TTC549 (cell line): ENCODE results near the gene RBM24.
"Not testable (repeated sequence)": the region's sequence is repeated elsewhere in the genome, so short reads cannot be mapped to it uniquely, and the experiment has no call there.

ENCODE experiments used
- FAIRE-seq: peaks from 2 replicates; lab custom pipeline; 2012; peaks lifted over from hg19 to GRCh38; lab: Jason Lieb, UNC

The RBM24 gene

DNA sequence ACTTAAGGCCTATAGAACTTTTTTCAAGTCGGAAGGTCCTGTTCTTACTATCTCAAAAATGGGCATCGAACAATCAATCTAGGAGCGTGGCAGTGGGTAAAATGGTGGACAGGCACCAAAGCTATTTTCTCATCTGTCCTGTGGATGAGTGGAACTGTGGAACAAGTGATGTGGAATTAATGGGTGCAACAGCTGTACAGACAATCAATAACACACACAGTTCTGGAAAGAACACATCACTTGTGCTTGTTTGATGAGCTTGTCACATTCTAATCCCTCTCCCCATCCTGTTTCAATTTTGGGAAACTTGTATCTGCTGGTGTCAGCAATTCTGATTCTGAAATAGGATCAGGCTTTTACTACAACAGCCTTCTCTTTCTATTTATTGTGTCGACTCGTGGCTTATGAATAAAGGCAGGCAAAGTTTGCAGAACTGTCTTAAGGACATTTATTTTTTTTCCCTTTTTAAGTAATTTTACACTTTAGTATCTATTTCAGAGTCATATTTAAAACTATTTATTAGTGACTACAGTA is 11.5 kb downstream of the RBM24 start:
- FAIRE-seq: no peak

GRCh38 chr6:17293395-17293794 is 12.2 kb downstream of the RBM24 start:
- FAIRE-seq: no peak

DNA sequence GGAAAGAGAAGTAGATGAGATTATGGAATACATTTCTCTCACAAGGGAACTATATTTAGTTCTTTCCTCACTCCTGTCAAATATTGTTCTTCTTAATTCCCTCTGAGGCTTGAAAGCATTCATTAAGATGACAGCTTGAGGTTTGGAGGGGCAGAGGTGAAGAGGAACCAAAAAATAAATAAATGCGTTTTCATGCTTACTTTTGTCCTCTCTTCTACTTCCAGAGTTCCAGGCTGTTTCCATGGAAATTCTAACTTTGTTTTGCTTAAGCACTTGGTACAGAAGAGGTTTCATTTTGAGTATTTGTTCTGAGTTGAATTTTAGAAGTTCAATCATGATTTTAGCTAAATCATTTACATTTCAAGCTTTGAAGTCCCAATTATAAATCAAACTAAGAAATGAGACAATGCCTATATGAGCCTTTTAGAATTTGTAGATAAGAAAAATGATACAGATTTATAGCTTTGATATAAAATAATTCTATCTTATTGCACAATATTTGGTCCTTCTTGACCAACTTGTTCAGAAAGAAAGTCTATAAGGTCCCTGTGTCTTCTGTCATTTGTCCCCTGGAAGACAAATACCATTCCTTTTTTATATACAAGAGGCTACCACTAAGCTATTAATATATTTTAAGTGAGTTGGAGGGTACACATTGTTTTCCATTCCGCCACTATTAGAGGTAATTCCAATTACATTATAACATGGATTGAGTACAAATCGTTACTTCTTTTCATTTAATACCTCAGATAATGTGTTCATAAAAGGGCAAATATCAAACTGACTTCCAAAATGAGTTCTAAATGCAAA is 16.3 kb downstream of the RBM24 start:
- no peak for FAIRE-seq

DNA sequence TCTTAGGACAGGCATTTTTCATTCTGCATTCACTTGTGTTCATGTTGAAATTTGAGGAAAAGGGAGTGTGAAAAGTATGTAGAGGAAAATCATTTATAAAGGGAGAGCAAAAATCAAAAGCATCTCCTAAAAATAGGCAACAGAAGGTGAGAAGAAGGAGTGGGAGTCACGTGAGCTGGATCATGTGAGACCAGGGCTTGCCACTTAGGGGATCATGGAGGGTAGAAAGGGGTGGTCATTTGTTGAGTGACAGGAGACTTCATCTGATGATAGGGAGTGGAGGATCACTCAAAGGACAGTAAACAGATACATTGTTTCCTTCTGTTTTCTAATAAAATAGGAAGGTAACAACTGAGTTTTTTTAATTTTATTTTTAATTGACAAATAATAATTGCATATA is 17.1 kb downstream of the RBM24 start:
- FAIRE-seq: no peak

DNA sequence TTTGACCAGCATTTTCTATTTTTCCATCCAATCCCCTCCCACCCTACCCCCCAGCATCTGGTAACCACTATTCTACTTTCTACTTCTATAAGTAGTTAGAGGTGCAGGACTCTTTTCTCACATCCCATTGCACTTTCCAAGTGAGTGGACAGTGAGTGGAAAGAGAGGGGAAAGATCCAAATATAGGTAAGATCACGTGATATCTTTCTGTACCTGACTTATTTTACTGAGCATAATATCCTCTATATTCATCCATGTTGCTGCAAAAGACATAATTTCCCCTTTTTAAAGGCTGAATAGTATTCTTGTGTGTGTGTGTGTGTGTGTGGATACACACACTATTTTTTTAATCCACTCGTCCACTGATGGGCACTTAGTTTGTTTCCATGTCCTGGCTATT is 18.1 kb downstream of the RBM24 start:
- no peak for FAIRE-seq

- no peak for FAIRE-seq
Measured at GRCh38 chr6:17299750-17300149, 18.6 kb downstream of the RBM24 start.

GRCh38 chr6:17300637-17301036 is 19.5 kb downstream of the RBM24 start:
- FAIRE-seq: no peak

DNA sequence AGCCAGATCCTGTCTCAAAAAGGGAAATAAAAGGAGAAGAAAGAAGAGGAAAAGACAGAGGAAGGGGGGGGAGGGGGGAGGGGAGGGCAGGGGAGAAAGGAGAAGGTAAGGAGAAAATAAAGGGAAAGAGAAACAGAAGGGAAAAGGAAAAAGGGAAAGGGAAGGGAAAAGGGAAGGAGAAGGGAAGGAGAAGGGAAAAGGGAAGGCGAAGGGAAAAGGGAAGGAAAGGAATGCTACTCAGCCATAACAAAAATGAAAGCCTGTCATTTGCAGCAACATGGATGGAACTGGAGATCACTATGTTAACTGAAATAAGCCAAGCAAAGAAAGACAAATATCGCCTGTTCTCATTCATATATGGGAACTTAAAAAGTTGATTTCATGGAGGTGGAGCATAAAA is 22.3 kb downstream of the RBM24 start:
- no peak for FAIRE-seq

DNA sequence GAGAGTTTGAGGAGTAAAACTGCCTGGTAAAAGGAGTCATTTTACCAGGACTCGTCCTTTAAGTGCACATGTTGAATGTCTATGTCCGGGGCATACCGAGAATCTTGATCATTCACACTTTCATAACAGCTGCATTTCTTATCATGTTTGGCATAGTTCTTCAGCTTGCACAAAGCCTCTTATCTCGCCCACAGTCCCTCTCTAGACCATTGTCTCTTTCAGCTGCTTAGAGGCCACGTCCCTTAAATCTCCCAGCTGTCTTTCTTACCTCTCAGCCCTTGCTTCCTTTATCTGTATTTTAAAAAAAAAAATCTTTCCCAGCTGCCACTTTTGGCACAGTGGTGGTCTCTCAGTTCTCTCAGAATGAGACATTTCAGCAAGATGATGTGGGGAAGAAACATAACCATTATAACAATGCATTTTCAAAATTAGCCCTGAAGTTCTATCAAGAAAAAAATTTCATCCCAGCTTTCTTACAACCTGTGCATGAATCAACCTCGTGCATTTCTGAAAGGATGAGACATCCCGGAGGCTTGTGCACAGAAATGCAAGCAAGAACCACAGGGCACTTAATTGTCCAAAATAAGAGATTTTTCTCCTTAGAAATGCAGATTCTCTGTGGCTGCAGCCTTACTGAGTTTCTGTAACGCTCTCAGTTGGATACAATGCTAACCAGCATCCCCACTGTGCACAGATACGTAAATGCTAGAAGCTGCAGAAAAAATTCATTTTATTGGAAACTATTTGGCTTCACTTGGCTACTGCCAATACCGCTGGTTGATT is 24.2 kb downstream of the RBM24 start:
- FAIRE-seq: no peak

DNA sequence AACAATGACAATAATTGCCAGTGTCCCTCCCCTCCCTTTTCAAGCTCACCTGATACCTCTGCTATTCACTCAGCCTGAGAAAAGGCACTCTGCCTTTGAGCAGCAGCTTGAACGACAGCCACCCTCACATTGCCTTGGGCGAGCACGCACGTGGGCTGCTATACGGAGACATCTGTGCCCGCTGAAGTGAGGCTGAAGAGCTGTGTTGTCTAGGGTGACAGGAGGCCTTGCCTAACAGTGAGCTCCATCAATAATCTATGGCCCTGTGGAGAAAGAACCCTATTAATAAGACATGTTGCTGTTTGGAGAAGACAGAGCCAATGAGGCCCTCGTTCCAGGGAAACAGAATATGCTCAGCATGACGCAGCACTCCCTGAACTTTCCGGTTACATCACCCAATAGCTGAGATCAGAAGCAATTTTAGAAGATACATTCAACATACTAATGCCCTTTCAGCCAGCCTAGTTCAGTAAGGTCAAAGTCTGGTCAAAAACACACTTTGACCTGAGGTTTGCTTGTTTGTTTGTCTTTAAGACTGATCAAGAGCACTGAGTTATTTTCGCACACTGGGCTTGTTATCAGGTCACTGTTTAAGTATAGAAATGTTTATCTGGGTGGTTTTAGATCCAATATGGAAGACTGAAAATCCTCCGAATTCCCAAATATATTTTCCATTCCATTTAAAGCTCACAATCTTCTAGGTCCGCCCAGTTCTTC is 30.6 kb downstream of the RBM24 start:
- no peak for FAIRE-seq

DNA sequence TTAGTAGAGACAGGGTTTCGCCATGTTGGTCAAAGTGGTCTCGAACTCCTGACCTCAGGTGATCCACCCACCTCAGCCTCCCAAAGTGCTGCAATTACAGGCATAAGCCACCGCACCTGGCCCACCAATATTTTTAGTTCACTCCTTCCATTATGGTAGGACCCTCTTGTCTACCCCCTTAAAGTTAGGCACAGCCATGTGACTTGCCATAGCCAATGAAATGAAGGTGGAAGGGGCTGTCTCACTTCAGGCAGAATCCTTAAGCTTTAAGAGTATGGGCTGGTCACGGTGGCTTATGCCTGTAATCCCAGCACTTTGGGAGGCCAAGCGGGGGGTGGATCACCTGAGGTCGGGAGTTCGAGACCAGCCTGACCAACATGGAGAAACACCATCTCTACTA is 32.1 kb downstream of the RBM24 start:
- not testable (repeated sequence) for FAIRE-seq

DNA sequence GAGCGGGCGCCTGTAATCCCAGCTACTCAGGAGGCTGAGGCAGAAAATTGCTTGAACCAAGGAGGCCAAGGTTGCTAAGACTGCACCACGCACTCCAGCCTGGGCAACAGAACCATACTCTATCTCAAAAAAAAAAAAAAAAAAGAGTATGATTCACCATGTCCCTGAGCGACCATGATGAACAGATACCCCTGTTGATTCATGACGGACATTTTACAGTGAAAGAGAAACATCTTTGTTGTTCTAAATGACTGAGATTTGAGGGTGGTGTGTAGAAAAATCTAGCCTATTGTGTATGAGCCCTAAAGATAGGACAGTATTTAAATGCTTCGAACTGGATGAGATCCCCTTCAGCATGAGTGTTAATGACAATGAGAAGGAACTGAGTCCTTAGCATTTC is 32.8 kb downstream of the RBM24 start:
- no peak for FAIRE-seq

- no peak for FAIRE-seq
Measured at GRCh38 chr6:17315262-17315661, 34.1 kb downstream of the RBM24 start.

DNA sequence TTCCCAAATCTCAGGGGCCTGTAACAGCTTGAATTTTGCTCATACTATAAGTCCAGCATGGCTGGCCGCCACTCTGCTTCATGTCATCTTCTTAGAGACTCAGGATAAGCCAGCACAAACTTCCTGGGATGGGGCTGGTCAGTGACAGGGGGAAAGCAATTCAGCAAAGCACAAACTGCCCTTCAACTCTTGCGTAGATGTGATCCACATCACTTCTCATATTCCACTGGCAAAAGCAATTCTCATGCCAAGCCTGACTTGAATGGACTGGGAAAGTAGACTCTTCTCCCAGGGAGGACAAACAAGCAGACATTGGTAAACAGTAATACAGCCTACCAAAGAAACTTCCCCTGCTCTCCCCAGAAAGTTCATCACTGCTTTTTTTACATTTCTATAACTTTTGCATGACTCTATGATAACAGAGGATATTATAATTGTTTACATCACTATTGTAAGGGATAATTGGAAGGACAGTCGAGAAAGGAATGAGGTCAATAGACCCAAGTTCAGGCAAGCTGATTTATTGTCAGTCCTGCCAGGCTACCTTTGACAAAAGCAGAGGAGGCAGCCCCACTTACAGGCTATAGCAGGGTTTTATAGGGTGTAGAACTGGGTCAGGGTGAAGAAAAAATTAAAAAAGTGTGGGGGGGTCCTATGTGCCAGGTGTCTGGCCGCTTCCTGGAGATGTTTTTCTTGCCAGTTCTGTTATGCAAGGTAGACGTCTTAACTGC is 37.4 kb downstream of the RBM24 start:
- FAIRE-seq: no peak

GRCh38 chr6:17320266-17320665 is 39.1 kb downstream of the RBM24 start:
- FAIRE-seq: not testable (repeated sequence)

GRCh38 chr6:17331238-17331637 is 50.1 kb downstream of the RBM24 start:
- no peak for FAIRE-seq

- FAIRE-seq: no peak
Measured at GRCh38 chr6:17334265-17334664, 53.1 kb downstream of the RBM24 start.

GRCh38 chr6:17336425-17336824 is 55.3 kb downstream of the RBM24 start:
- no peak for FAIRE-seq

DNA sequence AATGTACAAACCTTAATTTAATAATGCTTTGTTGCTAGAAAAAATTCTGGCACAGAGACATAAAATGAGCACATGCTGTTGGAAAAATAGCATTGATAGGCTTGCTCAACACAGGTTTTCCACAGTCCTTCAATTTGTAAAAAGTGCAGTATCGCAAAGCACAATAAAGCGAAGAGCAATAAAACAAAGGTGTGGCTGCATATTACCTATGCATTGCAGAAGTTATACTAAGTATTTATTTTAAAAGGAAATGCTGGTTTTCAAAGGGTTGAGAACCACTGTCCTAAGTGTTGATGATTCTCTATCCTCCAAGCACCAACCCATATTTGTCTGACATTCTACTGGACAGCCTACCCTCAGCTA is 58.1 kb downstream of the RBM24 start:
- FAIRE-seq: no peak

DNA sequence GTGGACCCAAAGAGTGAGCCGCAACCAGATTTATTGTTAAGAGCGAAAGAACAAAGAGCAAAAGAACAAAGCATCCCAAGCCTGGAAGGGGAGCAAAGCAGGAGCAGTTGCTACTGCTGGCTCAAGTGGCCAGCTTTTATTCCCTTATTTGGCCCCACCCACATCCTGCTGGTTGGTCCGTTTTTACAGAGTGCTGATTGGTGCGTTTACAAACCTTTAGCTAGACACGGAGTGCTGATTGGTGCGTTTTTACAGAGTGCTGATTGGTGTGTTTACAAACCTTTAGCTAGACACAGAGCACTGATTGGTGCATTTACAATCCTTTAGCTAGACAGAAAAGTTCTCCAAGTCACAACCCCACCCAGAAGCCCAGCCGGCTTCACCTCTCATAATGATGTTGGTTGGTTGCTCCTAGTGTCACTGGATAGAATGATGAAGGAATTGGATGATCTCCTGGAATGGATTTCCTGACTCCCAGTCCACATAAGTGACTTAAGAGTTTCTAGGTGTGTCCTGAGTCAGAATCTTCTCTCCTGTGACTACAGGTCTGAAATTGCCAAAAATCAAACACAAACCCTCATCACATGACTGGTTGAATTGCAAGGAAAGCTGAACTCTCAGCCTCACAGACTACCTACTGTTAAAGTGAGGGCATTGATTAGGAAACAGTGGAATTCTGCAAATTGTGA is 60.1 kb downstream of the RBM24 start:
- no peak for FAIRE-seq

- FAIRE-seq: no peak
Measured at GRCh38 chr6:17341891-17342290, 60.7 kb downstream of the RBM24 start.

GRCh38 chr6:17343215-17343614 is 62.1 kb downstream of the RBM24 start:
- no peak for FAIRE-seq
